CD4-positive, alpha-beta T cell (primary cell): ENCODE data around the gene SEC31B. TPM values are rescaled to one million over a fixed set of nuclear protein-coding genes. Genes with fewer than 3 reads are reported as not detected.

Experiments used
- ATAC-seq: fragments of 200-7000 bp; cut with Tn5 transposase; one replicate; pipeline ENCODE4 v1.10.0; 2022; ENCODE audit warnings: mild to moderate bottlenecking; ENCODE audit not compliant: poor library complexity
- CTCF ChIA-PET: fragments of 350-600 bp; sonication (Branson Sonifier 250); formaldehyde crosslinking; loops from one replicate; lab custom pipeline; 2021; ENCODE audit warnings: antibody characterized with exemption, inconsistent platforms; lab: Charles Lee
- POLR2A ChIA-PET: fragments of 350-600 bp; sonication (Branson Sonifier 250); formaldehyde crosslinking; loops from one replicate; lab custom pipeline; 2021; ENCODE audit warnings: antibody characterized with exemption, inconsistent platforms; lab: Charles Lee
- DNase-seq, 14 experiments: peaks; one replicate each; pipeline ENCODE4 v3.0.0-alpha.2; 2013 to 2020; ENCODE audit warnings: mixed read lengths in 2 of 14
- H3K27ac ChIP-seq, 2 donors: one replicate each; pipeline versions ENCODE4 v1.5.1 to v1.7.0; 2013; ENCODE audit warnings: low read length in 2 of 2, low read depth in 1 of 2, mild to moderate bottlenecking in 1 of 2
- H3K27me3 ChIP-seq, 2 experiments: 1 replicate in 1 of 2; 2 replicates in 1 of 2; pipeline versions ENCODE4 v1.6.1 to v1.7.0; 2013; ENCODE audit warnings: low read length in 2 of 2, control low read depth in 1 of 2, mild to moderate bottlenecking in 1 of 2, moderate library complexity in 1 of 2; ENCODE audit not compliant: insufficient read depth in 2 of 2, control insufficient read depth in 1 of 2
- H3K36me3 ChIP-seq: one replicate; pipeline ENCODE4 v1.6.1; 2013; ENCODE audit warnings: low read length, control low read depth; ENCODE audit not compliant: insufficient read depth
- H3K4me1 ChIP-seq: one replicate; pipeline ENCODE4 v1.6.1; 2013; ENCODE audit warnings: low read length, control low read depth; ENCODE audit not compliant: insufficient read depth
- H3K4me3 ChIP-seq: one replicate; pipeline ENCODE4 v1.5.1; 2013; ENCODE audit warnings: mild to moderate bottlenecking, low read length, moderate library complexity
- H3K9me3 ChIP-seq, 2 experiments: 1 replicate in 1 of 2; 2 replicates in 1 of 2; pipeline versions ENCODE4 v1.6.1 to v1.7.0; 2013; ENCODE audit warnings: low read length in 2 of 2, mild to moderate bottlenecking in 2 of 2, control low read depth in 1 of 2, moderate library complexity in 1 of 2; ENCODE audit not compliant: control insufficient read depth in 1 of 2, insufficient read depth in 1 of 2
- H3K27ac Mint-ChIP-seq: one replicate; pipeline ENCODE4 v1.8.0; 2020; ENCODE audit warnings: mixed read lengths
- H3K27me3 Mint-ChIP-seq: one replicate; pipeline ENCODE4 v1.8.0; 2021; ENCODE audit warnings: mixed read lengths
- H3K36me3 Mint-ChIP-seq: one replicate; pipeline ENCODE4 v1.8.0; 2021; ENCODE audit warnings: low read depth, mixed read lengths
- H3K4me1 Mint-ChIP-seq: one replicate; pipeline ENCODE4 v1.8.0; 2021; ENCODE audit warnings: low read depth, mixed read lengths
- H3K4me3 Mint-ChIP-seq: one replicate; pipeline ENCODE4 v1.8.0; 2020; ENCODE audit warnings: mild to moderate bottlenecking, mixed read lengths
- H3K9me3 Mint-ChIP-seq: one replicate; pipeline ENCODE4 v1.8.0; 2020; ENCODE audit warnings: mixed read lengths
- CTCF ChIP-seq: fragments of 200-600 bp; IDR thresholded peaks from one replicate; pipeline ENCODE4 v1.8.0; 2022; ENCODE audit warnings: antibody characterized with exemption, mild to moderate bottlenecking
- intact Hi-C, 2 experiments: fragments of 100-400 bp; cut with DNase I in 1 of 2; cut with micrococcal nuclease in 1 of 2; formaldehyde crosslinking; loops; one replicate each; pipeline versions ENCODE4 v1.15.1 to v1.9.0; 2023 to 2025; cut with DNase I, micrococcal nuclease
- total RNA-seq, 174 experiments: library from RNA in 2 of 174; stranded (reverse) in 2 of 174; gene quantifications; one replicate each; pipeline ENCODE4 v1.2.3 and lab custom pipeline; 2021 to 2026

The SEC31B gene
- total RNA-seq, 2 experiments from 2014 or later: 49.2 to 52.1 TPM

GRCh38 chr10:100508266-100508665, 11.4 kb downstream of the SEC31B start:
- intact Hi-C loops: loop anchor here (1.0 to 10.0 kb wide), 9 partner anchors 10 to 663 kb away; no protein-coding TSS in a partner anchor
- Mint-ChIP-seq H3K4me3 (no peak overlapping the region), H3K4me1 (peaks cover 53% of the 10 kb centered on the region), H3K27me3 (no peaks in the 10 kb centered on the region), H3K36me3 (peaks cover 52% of the 10 kb centered on the region), H3K9me3 (no peaks in the 10 kb centered on the region), H3K27ac (peak overlapping the region; percentile 85)
- CTCF ChIA-PET: interaction anchor here (1.0 to 6.8 kb wide), 12 partner anchors 10 to 169 kb away, joined by 3 to 67 read pairs (median 5); partner anchors contain the start of genes HIF1AN and SCD
- peaks cover 48% of the 10 kb centered on the region for H3K4me1 ChIP-seq
- POLR2A ChIA-PET: interaction anchor here (0.5 to 3.1 kb wide), 4 partner anchors 11 to 39 kb away, joined by 3 to 25 read pairs (median 13); partner anchors contain the start of genes HIF1AN and SEC31B
- H3K9me3 ChIP-seq: no peaks in the 10 kb centered on the region
- peaks cover 33% of the 10 kb centered on the region for H3K36me3 ChIP-seq
- no peak overlapping the region for H3K4me3 ChIP-seq
- TF ChIP-seq CTCF: no peak
- peak overlapping the region in 1 of 2 donors; percentile 36 for H3K27ac ChIP-seq
- ATAC-seq: no peak
- no peak for DNase-seq
- H3K27me3 ChIP-seq: no peaks in the 10 kb centered on the region

GRCh38 chr10:100507357-100507732, 12.3 kb downstream of the SEC31B start:
- H3K27me3 ChIP-seq: no peaks in the 10 kb centered on the region
- no peak overlapping the region for H3K4me3 ChIP-seq
- H3K4me1 ChIP-seq: peaks cover 48% of the 10 kb centered on the region
- H3K9me3 ChIP-seq: no peaks in the 10 kb centered on the region
- intact Hi-C loops: loop anchor here in 1 of 2 experiments (10.0 kb wide), 1 partner anchor 663 kb away; no protein-coding TSS in a partner anchor
- no peak for TF ChIP-seq CTCF
- H3K27ac ChIP-seq: no peak overlapping the region
- ATAC-seq: no peak
- ChIA-PET POLR2A (interaction anchor here (2.3 kb wide), 1 partner anchor 28 kb away, joined by 12 read pairs; the partner anchor contains the start of gene HIF1AN), CTCF (interaction anchor here (1.0 to 6.8 kb wide), 3 partner anchors 11 to 28 kb away, joined by 3 to 67 read pairs (median 15); partner anchors contain the start of gene HIF1AN)
- no peak for DNase-seq
- Mint-ChIP-seq H3K4me3 (no peak overlapping the region), H3K36me3 (peaks cover 53% of the 10 kb centered on the region), H3K27ac (no peak overlapping the region), H3K27me3 (no peaks in the 10 kb centered on the region), H3K4me1 (peaks cover 45% of the 10 kb centered on the region), H3K9me3 (no peaks in the 10 kb centered on the region)
- peaks cover 42% of the 10 kb centered on the region for H3K36me3 ChIP-seq

GRCh38 chr10:100506596-100507356, 12.9 kb downstream of the SEC31B start:
- POLR2A ChIA-PET: no interaction called here
- ATAC-seq (no peak), DNase-seq (no peak)
- no peaks in the 10 kb centered on the region for H3K27me3 Mint-ChIP-seq
- no peaks in the 10 kb centered on the region for H3K9me3 Mint-ChIP-seq
- H3K36me3 Mint-ChIP-seq: peaks cover 57% of the 10 kb centered on the region
- CTCF ChIA-PET: interaction anchor here (1.0 to 6.8 kb wide), 3 partner anchors 12 to 28 kb away, joined by 3 to 67 read pairs (median 15); partner anchors contain the start of gene HIF1AN
- H3K27ac Mint-ChIP-seq: no peak overlapping the region
- peaks cover 44% of the 10 kb centered on the region for H3K4me1 ChIP-seq
- no peaks in the 10 kb centered on the region for H3K9me3 ChIP-seq
- peaks cover 48% of the 10 kb centered on the region for H3K36me3 ChIP-seq
- peaks cover 40% of the 10 kb centered on the region for H3K4me1 Mint-ChIP-seq
- no peak overlapping the region for H3K4me3 Mint-ChIP-seq
- H3K4me3 ChIP-seq: no peak overlapping the region
- intact Hi-C loops: loop anchor here in 1 of 2 experiments (10.0 kb wide), 1 partner anchor 662 kb away; no protein-coding TSS in a partner anchor
- TF ChIP-seq CTCF: no peak
- H3K27ac ChIP-seq: no peak overlapping the region
- H3K27me3 ChIP-seq: no peaks in the 10 kb centered on the region
